Measurements from ENCODE around the gene BRD4.

BRD4 gene

GRCh38 chr19:15264061-15264932, 68.0 kb downstream of the BRD4 start:
- no peak for FAIRE-seq

GRCh38 chr19:15263361-15263985, 68.9 kb downstream of the BRD4 start:
- FAIRE-seq: no peak

- no peak for FAIRE-seq
Observed at GRCh38 chr19:15262011-15262410, 70.3 kb downstream of the BRD4 start.

GRCh38 chr19:15260939-15261338, 71.4 kb downstream of the BRD4 start:
- no peak for FAIRE-seq

- FAIRE-seq: no peak
Observed at GRCh38 chr19:15259907-15260306, 72.4 kb downstream of the BRD4 start.

- no peak for FAIRE-seq
Observed at GRCh38 chr19:15257782-15258181, 74.6 kb downstream of the BRD4 start.

- FAIRE-seq: no peak
Observed at GRCh38 chr19:15256708-15257331, 75.5 kb downstream of the BRD4 start.

GRCh38 chr19:15255359-15255990, 76.9 kb downstream of the BRD4 start:
- FAIRE-seq: no peak

- FAIRE-seq: no peak
Observed at GRCh38 chr19:15254547-15254946, 77.8 kb downstream of the BRD4 start.

GRCh38 chr19:15253513-15253912, 78.8 kb downstream of the BRD4 start:
- no peak for FAIRE-seq

- FAIRE-seq: no peak
Observed at GRCh38 chr19:15253061-15253460, 79.3 kb downstream of the BRD4 start.

- no peak for FAIRE-seq
Observed at GRCh38 chr19:15252398-15253018, 79.8 kb downstream of the BRD4 start.

GRCh38 chr19:15251749-15252397, 80.5 kb downstream of the BRD4 start:
- FAIRE-seq: peak; percentile 93

GRCh38 chr19:15251010-15251748, 81.2 kb downstream of the BRD4 start:
- no peak for FAIRE-seq

GRCh38 chr19:15250640-15250993, 81.7 kb downstream of the BRD4 start:
- no peak for FAIRE-seq

GRCh38 chr19:15249972-15250639, 82.2 kb downstream of the BRD4 start:
- FAIRE-seq: no peak

- FAIRE-seq: no peak
Observed at GRCh38 chr19:15249528-15249874, 82.8 kb downstream of the BRD4 start.

GRCh38 chr19:15248648-15249527, 83.5 kb downstream of the BRD4 start:
- FAIRE-seq: peak; percentile 31

- no peak for FAIRE-seq
Observed at GRCh38 chr19:15248106-15248505, 84.2 kb downstream of the BRD4 start.
